NOMO-1 treated with DMSO at 0.1 percent for 48 hours (cell line): Measurements from ENCODE around the gene CTCF.

Source experiments
- DNase-seq: peaks from one replicate; lab custom pipeline; 2025; ENCODE audit not compliant: unreplicated experiment; lab: John Stamatoyannopoulos, UW

The CTCF gene

DNA sequence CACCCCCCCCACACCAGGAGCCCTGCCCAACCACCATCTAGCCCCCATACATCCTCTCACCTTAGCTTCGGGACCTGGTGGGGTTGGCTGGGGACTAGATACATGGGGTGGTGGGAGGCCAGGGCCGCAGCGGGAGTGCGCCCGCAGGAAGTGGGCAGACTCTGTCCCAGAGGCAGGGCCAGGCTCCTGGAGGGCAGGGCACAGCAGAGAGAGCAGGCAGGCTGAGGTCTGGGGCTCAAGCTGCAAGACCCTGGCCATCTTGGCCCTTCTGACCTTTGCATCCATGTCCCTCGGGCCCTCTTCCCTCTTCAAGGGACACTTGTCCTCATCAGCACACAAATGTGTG lies 101.5 kb downstream of the CTCF start:
- no peak for DNase-seq

DNA sequence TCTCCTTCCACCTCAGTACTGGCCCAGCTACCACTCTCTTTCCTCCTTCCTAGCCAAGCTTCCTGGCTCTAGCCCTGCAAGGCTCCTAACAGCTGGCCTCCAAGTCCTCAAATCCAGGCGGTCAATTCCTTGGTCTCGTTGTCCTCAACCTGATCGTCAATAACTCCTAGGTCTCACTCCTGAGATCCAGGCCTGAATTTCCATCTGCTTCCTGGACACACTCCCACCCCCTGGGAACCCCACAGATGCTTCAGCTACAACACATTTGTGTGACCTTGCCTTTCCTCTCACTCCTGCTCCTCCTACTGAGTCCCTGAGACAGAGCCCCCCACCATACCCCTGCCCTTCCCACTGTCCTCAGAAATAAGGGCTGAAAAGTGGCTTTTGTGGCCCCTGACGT lies 101.9 kb downstream of the CTCF start:
- DNase-seq, result no peak

DNA sequence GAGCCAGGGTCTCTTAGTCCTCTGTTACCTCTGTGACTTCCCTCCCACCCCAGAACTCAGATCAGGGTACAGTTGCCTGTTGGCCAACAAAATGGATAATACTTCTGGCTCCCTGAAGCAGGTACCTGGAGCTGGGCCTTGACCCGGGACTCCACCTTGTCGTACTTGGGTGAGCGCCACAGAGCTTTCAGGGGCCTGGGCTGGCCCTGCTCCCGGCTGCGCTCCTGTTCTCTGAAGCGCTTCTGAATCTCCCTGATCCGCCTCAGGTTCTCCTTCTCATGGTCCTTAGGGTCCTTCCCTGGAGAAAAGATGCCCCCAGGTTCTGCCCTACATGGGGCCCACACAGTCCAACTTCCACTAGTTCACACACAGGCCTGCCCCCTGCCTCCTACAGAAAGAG lies 102.5 kb downstream of the CTCF start:
- no peak for DNase-seq

GRCh38 chr16:67665598-67665997 lies 103.3 kb downstream of the CTCF start:
- DNase-seq, result no peak

DNA sequence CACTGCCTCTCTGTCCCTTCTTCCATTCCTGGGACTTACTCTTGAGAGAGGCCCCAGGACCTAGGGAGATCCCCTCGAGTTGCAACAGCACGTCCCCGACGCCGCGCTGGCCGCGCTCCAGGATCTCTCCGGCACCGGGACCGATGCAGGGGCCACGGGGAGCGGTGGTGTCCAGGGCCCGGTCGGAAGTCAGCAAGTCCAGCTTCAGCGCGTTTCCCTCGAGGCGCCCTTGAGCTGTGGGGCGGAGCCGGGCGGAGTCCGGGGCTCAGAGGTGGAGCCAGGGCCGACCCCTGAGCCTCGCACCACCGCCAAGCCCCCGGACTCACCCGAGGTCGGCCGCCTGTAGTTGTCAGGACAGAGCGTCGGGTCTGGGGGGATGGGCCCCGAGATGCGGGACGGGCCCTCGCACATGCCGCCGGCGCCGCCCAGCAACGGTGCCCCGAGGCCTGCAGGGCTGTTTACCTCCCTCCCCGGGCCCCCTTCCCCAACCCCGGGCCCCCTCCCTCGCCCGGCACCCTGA lies 103.8 kb downstream of the CTCF start:
- DNase-seq, result no peak

DNA sequence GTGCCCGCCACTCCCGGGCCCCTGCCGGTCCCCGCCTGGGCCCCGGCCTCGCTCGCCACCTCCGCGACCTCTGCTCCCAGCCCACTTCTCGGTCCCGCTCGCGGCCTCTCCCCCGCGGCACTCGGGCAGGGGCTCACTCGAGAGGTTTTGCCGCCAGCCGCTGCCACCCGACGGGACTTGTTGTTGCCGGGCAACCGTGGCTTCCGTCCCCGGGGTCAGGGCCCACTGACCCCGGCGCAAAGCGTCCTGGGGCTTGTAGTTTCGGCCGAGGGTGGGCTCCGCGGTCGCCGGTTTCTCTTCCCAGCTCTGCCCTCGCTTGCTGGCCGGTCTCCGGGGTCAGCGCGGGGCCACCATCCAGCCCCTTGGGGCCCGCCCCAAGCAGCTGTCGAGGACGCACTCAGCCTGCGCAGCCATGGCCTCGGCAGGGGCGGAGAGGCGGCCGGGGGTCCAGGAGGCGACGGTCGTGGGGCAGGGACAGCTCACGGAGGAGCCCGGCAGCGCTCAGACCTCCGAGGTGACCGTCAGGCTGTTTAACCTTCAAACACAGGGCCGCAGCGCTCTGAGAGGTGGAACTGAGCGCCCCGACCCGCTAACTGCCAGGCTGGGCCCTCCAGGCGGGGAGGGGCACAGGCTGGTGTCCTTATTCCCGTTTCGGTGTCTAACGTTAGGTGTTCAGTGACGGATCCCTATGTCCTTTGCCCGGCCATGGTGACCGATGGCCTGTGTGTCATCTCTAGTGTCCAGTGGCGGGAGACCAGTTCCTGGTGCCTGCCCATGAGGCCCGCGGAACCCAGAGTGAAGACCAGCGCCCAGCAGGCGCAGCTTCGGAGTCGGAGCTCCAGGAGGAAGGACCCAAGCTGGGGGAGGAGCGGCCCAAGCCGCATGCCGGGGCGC lies 104.5 kb downstream of the CTCF start, which contains the start of the genes C16orf86 and ENKD1:
TSS of gene C16orf86 (plus strand) at position 256 of the 894 bp plus-strand sequence. CDS start at position 413, 157 bp downstream.
TSS of gene ENKD1 (minus strand) at position 192 of the 894 bp plus-strand sequence. CDS start 308 bp downstream, outside the sequence.
- peak; percentile 74 for DNase-seq

GRCh38 chr16:67667453-67667816 lies 105.1 kb downstream of the CTCF start:
- DNase-seq, result no peak

DNA sequence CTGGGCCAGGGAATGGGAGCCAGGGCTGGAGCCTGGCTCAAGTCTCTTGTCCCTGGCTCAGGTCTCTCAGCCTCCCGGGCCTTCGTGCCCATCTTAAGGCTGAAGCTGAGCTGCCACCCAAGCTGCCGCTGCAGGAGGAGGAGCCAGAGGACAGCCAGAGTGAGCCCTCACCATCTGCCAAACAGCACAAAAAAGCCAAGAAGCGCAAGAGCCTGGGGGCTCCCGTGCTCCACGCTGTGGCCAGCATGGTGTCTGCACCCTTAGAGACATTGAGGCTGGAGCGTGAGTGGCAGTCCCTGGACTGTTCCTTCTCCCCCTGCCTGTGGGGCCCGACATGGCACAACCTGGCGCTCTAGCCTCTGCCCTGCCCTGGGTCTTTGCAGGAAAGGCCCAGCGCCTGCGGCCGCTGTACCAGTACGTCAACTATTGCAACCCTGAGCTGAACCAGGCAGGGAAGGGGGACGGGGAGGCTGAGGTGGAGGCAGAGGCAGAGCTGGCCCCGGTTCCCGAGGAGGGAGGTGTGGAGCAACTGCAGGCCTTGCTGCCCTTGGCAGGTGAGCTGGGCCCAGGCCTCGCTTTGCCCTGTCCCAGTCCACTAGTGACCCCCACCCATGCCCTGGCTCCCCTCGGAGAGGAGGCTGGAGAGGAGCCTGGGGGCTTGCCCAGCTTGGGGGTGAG lies 105.6 kb downstream of the CTCF start:
- DNase-seq, result peak; percentile 94

- DNase-seq, result peak; percentile 30
These were observed 106.3 kb downstream of the CTCF start for GRCh38 chr16:67668495-67669157.

DNA sequence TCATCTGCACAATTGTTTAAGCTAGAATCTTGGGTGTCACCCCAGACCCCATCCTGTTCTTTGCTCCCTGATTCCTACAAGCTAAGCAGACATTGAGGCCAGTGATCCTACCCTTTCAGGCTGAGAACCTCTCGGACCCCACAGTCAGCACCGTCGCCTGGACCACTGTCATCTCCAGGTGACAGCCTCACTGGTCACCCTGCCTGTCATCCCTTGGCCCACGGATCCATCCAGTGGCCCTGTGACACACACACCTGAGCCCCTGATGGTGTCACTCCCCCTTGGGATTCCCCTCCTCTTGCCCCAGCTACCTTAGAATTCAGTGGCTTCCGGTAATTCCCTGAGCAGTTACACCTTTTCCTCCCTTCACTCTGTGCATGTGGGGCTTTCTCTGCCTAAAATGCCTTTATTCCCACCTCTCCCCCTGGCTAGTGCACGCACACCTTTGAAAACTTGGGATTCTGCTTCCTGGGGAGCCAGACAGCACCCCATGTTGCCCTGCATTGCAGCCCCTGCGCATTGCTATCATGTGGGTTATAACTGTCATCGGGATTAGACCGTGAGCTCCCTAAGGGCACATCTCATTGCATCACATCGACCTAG lies 107.3 kb downstream of the CTCF start:
- DNase-seq, result no peak

GRCh38 chr16:67672306-67672705 lies 110.0 kb downstream of the CTCF start:
- no peak for DNase-seq

DNA sequence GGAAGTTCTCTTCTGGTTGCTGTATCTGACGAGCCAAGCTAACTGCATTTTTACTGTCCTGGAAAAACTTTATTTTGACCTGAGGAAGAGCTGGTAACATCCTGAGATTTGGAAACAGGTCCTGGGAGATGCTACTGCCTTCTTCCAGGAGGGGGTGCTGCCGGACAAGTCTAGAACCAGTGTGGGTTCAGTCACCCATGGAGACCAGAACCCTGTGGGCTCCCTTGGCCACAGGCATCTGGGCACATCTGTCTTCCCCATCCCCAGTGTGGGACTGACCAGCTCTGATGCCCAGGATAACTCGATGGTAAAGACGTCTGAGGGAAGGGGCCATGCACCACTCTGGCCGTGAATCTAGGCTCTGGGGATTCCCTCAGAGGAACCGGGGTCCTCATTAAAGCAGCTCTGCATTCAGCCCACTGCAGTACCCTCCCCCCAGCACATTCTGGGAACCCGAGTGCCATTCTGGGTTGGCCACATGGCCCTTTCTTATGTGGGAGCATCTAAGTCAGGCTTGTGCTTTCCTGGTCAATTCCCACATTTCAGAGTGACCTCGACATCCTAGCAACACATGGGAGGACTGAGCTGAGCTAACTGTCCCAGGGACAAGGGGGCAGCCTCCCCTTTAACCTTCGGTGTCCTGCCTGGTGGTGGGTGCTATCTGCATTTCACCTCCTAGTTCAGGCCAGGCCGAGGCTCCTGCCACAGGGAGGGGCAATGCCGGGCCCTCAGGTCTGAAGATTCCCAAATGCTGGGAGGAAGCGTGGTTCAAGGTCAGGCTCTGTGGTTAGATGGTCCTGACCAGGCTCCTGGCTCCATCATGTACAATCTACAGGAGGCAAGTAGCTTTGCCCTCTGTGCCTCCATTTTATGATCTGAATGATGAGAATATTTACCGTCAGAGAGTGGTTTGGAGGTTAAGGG lies 110.7 kb downstream of the CTCF start:
- peak; percentile 65 for DNase-seq

DNA sequence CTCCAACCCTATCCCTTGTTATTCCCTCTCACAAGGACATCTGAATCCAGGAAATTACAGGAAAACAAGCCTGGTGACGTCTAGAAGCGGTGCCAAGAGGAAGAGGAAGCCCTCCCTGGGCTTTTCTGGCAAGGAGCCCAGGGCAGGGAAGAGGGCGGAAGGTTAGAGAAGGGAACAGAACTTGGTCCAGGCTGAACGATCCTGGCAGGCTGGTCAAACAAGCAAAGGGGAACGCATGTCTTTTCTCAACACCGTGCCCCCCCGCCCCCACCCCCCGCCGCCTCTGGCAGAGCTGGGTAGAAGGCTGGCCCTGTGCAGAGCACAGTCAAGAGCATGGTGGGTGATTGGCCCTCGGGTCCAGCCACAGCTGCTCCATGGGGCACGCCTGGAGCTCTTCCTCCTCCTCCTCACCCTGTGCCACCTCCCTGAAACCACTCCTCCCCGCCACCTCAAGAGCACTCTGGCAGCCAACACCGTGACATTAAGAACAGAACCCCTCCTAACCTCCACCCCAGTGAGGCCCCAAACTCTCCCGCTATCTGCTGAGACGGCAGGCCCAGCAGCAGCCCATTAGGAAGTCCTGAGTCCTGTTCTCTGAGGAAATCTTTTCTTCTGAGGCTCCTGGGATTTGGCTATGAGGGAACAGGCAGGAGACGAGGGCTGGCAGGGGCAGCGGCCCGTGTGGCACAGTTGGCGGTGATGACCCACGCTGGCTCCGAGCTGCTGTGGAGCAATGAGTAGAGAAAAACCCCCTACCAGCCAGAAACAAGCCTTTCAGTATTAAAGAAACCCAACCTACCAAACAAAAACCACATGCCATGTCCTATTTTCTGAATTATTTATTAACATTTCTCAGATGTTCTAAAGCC lies 111.6 kb downstream of the CTCF start:
- peak; percentile 12 for DNase-seq

GRCh38 chr16:67674851-67675578 lies 112.7 kb downstream of the CTCF start:
- DNase-seq, result no peak

- DNase-seq, result no peak
These were observed 113.2 kb downstream of the CTCF start for GRCh38 chr16:67675579-67675935.

DNA sequence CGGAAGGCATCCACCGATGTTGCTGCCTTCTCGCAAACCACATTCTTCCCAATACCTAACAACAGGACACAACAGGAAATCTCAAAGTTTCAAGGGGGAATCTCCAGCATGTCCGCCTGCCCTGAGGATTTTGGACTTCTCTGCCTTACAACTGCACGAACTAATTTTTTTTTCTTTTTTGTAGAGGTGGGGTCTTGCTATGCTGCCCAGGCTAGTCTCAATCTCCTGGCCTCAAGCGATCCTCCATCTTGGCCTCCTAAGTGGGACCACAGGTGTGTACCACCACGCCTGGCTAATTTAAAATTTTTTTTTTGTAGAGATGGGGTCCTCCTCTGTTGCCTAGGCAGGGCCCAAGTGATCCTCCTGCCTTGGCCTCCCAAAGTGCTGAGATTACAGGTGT lies 113.7 kb downstream of the CTCF start:
- DNase-seq, result no peak

- DNase-seq, result no peak
These were observed 114.2 kb downstream of the CTCF start for GRCh38 chr16:67676516-67676915.

DNA sequence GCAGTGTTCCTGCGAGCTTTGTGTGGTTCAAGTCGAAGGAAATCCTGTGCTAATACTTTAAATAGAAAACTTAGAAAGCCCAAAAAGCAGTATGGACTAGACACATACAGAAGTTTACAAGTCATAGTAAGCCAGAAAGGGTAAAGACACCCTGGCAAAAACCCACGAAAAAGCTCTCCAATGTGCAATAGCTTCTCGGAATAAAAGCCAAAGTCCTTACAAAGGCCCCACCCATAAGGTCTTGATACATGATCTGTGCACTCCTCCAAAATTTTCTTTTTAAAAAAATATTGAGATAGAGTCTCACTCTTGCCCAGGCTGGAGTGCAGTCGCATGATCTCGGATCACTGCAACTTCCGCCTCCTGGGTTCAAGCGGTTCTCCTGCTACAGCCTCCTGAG lies 114.6 kb downstream of the CTCF start:
- DNase-seq, result no peak

DNA sequence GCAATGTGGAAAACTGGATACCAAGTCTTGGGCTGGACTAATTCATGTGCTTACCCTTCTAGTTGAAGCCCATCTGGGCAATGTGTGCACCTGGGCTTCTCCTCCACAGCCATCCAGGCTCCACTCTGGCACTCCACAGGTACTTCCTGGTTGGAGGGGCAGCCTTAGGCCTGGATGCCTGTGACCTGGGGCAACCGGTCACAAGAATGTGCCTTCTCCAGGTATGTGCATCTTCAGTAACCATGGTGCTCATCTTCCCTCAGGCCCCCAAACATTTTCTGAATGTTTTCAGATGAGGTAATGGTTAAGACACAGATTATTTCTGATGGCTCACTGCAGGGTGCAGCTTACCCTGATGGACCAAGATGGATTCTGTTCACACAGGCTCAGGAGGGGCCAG lies 115.4 kb downstream of the CTCF start:
- DNase-seq, result no peak
